GM20431 (cell line): ENCODE measurements around the gene CRAMP1.

Experiments
- in situ Hi-C: fragments of 300-500 bp; cut with MseI, MboI; formaldehyde crosslinking; loops from one replicate; pipeline ENCODE4 v1.15.0; 2020; ENCODE audit warnings: low sequenced_read_pairs; ENCODE audit not compliant: unreplicated experiment

CRAMP1 gene

GRCh38 chr16:1597154-1597553 lies 15.0 kb upstream of the CRAMP1 start:
- in situ Hi-C loops, result no loop called here

DNA sequence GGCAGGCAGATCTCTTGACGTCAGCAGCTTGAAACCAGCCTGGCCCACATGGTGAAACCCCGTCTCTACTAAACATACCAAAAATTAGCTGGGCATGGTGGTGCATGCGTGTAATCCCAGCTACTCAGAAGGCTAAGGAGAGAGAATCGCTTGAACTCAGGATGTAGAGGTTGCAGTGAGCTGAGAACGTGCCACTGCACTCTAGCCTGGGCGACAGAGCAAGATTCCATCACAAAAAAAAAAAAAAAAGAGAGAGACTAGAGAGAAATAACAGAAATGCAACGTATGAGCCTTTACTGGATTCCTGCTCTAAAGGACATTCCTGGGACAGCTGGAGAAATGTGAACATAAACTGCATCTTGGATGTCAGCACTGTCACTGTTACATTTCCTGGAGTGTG lies 11.1 kb upstream of the CRAMP1 start:
- in situ Hi-C loops, result no loop called here

GRCh38 chr16:1601489-1601888 lies 10.7 kb upstream of the CRAMP1 start:
- in situ Hi-C loops, result no loop called here

DNA sequence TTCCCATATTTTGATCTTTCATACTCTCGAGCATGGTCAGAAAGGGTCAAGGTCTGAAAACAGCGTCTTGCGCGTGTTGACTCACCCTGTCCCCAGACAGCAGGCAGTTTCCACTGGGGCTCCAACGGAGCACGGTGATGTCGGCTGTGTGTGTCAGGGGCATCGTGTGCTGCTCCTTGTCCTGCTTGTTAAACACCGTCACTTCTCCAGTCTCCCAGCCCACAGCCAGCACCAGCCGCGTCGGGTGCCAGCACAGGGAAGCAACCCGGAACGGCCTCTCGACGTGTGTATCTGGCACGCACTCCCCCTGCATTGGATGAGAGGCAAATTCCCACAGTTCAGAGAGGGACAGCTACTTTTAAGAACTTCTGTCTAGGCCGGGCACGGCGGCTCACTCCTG lies 9.9 kb upstream of the CRAMP1 start:
- in situ Hi-C loops, result no loop called here

DNA sequence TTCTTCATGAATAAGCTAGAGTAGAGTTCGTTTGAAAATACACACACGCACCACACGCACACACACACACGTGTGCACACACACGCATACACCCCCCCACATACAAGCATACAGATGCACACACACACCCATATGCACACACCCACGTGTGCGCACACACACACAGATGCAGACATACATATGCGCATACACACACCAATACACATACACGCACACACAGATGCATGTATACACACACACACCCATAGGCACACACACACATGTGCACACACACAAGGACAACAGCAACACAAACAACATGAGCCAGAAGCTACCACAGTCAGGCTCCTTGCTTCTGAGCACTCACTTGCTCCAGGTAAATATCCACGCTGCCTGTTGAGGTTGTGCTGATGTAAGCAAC lies 5.4 kb upstream of the CRAMP1 start:
- in situ Hi-C loops, result no loop called here

- in situ Hi-C loops, result no loop called here
Measured at GRCh38 chr16:1607971-1608370, 4.2 kb upstream of the CRAMP1 start.

GRCh38 chr16:1610071-1610898 lies 1.9 kb upstream of the CRAMP1 start:
- in situ Hi-C loops, result no loop called here

- in situ Hi-C loops, result no loop called here
Measured at GRCh38 chr16:1610899-1611632, 1.1 kb upstream of the CRAMP1 start.

DNA sequence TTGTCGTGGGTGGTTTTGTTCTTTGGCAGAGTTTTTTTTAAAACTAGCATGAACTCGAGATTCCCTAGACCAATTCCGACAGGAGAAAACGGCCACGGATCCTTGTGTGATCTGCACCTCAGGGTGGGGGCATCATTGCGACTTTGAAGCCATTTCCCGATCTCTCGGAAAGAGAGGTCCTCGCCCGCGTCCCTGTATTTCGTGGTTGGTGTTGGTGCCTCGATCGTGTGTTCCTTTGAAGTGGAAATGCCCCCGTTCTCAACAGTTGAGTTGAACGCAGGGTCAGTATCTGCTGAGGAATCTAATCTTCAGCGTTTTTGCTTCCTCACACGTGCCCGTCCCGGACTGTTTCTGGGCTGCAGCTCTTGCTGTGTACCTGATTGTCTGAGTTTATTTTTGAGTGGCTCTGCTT lies 1.1 kb downstream of the CRAMP1 start:
- in situ Hi-C loops, result no loop called here

DNA sequence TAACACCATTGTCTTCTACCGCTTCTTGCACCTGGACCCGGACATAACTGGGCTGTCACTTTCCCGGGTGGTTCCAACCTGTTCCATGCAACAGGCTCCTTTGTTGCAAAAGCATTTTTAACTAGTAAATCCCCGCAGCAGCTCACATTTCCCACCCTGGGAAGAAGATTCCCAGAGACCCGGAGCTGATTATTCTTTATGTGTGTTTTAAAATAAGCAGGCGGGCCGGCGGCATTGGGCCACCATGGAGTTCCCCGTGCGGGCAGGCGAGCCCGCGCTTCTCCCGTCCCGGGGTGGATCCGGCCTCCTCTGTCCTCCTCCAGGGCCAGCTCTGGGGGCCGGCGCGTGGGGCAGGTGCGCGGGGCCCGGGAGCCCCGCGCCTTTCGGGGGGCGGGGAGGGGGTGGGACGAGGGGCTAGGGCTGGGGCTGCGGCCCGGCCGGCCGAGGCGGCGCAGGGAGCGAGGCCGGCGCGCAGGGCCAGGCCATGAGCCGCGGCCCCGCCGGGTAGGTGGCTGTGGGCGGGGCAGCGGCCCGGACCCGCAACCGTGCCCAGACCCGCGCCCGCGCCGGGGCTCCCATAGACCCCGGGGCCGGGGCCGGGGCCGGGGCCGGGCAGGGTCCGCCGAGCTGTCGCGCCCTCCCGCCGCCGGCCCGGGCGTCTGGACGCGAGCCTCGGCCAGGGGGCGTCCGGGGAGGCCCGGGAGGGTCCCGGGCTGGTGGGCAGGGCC lies 1.7 kb downstream of the CRAMP1 start:
- in situ Hi-C loops, result no loop called here

GRCh38 chr16:1614456-1615102 lies 2.4 kb downstream of the CRAMP1 start:
- in situ Hi-C loops, result no loop called here

DNA sequence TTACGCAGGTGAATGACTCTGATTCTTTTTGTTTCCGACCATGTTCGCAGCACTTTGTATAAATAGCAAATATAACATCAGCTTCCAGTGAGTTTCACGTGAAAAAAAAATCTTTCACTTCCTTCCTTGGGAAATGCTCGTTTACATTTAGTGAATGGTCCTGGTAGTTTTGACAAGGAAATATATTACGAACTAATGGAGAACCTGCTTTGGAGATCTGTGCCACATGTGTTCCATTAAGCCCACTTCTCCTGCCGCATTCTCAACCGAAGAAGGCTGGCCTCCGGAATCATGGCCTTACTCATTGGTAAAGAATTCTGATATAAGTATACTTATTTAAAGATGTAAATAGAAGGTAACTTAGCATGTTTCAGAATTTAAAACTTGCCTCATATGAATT lies 3.6 kb downstream of the CRAMP1 start:
- in situ Hi-C loops, result no loop called here

DNA sequence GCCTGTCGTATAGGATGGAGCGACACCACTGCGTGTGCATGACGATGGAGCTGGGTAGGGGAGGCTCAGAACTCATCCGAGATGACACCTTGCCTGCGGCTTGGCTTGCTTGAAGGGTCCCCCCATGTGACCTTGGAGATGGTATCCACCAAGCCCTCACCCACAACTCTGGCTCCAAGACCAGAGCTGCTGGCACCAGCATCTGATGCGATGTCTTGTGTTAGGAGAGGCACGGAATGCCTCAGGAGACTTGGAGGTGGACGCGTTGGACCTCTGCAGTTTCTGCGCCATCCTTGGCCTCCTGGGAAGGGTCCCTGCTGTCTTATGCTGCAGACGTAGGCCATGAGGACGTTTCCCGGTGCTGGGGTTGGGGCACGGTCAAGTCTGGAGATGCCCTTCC lies 7.8 kb downstream of the CRAMP1 start:
- in situ Hi-C loops, result no loop called here

- in situ Hi-C loops, result no loop called here
Measured at GRCh38 chr16:1620391-1620790, 8.2 kb downstream of the CRAMP1 start.

GRCh38 chr16:1621851-1622250 lies 9.7 kb downstream of the CRAMP1 start:
- in situ Hi-C loops, result no loop called here

DNA sequence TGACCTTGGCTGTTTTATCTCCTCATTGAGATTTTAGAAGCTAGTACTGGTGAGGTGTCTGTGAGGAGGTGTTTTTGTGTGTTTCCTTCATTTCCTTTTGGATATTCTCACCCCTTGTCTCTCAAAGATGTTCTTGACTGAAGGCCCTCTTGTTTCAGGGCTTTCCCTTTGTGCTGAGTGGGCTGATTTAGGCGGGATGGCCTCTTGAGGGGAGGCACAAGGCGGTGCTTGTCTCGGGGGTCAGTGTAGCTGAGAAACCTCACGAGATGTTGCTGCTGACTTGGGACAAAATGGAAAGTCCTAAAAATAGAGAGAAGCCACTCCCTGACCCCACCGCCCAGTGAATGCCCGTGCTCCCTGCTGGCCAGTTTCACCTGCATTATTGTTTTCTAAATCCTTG lies 14.2 kb downstream of the CRAMP1 start:
- in situ Hi-C loops, result no loop called here

DNA sequence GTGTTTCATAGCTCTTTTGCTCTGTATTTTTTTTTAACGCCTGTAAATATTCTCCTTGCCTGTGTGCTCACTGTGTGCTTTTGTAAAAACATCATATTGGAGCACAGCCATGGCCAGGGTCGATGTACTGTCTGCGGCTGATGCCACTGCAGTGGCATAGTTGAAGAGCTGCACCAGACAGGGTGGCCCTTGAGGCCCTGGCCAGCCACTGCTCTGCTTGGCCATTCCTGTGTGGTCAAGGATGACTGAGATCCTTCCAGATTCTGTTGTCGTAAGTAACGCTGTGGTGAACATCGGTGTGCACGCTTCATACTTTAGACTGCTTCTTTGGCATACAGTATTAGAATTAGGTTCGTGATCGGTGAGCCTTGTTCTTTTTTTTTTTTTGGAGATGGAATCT lies 14.6 kb downstream of the CRAMP1 start:
- in situ Hi-C loops, result no loop called here

GRCh38 chr16:1630450-1631213 lies 18.5 kb downstream of the CRAMP1 start:
- in situ Hi-C loops, result no loop called here

DNA sequence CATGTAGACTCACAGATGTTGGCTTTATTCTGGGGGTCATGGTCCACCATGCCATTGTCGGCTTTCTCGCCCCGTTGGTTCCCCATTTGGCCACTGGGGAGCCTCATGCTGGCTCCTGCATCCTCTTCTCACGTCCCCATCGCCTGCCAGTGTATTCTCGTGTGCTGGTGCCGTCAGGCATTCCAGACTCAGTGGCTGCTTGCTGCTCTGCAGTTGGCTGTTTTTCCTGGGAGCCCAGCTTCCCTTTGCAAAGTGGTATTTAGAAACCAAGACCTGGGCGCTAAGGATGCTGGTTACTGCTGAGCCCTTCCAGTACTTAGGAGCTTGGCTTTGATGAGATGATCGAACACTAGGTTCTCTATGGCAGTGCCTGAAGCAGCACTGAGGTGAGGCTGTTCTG lies 19.1 kb downstream of the CRAMP1 start:
- in situ Hi-C loops, result no loop called here
